Measurements from ENCODE around the gene CDYL2. TPM values are rescaled to one million over a fixed set of nuclear protein-coding genes. Genes with fewer than 3 reads are reported as not detected.

Gene CDYL2
- total and polyA plus RNA-seq, 2 donors (not counting 3 experiments of a cell fraction or from before 2014, with no cell fraction given), result 7.1 to 71.3 TPM

- no peaks in the 10 kb centered on the region for H3K9me3 ChIP-seq (replicated peaks; ENCODE audit: control insufficient read depth, insufficient read depth, low read length)
- H3K27me3 ChIP-seq (ENCODE audit: control insufficient read depth in 2 of 2, insufficient read depth in 2 of 2, low read length in 2 of 2), result no peaks in the 10 kb centered on the region
- no peak overlapping the region for H3K4me2 ChIP-seq (ENCODE audit: insufficient read depth, low read length)
- FAIRE-seq, result no peak
- no peak overlapping the region for H3K4me3 ChIP-seq (replicated peaks in 1 of 3; ENCODE audit: insufficient read depth in 1 of 3, low read depth in 1 of 3, low read length in 3 of 3)
- no peak for DNase-seq (ENCODE audit: low read depth, low spot score)
- no peaks in the 10 kb centered on the region for H3K9me1 ChIP-seq (replicated peaks; ENCODE audit: control insufficient read depth, extremely low read depth, insufficient read depth, low read length)
- H2AFZ ChIP-seq (ENCODE audit: low read depth, low read length), result no peak overlapping the region
- no peaks in the 10 kb centered on the region for H3K4me1 ChIP-seq (ENCODE audit: control insufficient read depth, extremely low read depth, insufficient read depth, low read length)
- peaks cover 80% of the 10 kb centered on the region for H3K79me2 ChIP-seq (ENCODE audit: control insufficient read depth, insufficient read depth, low read length)
- H3K9ac ChIP-seq (replicated peaks; ENCODE audit: extremely low read depth, insufficient read depth, low read length), result no peak overlapping the region
- H4K20me1 ChIP-seq (replicated peaks; ENCODE audit: control insufficient read depth, extremely low read depth, insufficient read depth, low read length), result peaks cover 3% of the 10 kb centered on the region
- dilution Hi-C loops (cut with MboI; ENCODE audit: extremely low pct_ligation_motif_present, low sequenced_read_pairs), result no loop called here
- BruUV-seq (replicated peaks), result no TSS peak
- no peak for TF ChIP-seq JUN (IDR thresholded peaks at IDR 0.05; ENCODE audit: borderline replicate concordance, insufficient read depth, insufficient read length, low read depth)
- TF ChIP-seq FOS (IDR thresholded peaks at IDR 0.05; ENCODE audit: borderline replicate concordance, insufficient read depth, low read length), result peak; percentile 24
- ChIA-PET CTCF (interaction anchor here (1.9 kb wide), 1 partner anchor 155 kb away, joined by 4 read pairs; no protein-coding TSS in a partner anchor), POLR2A (no interaction called here)
- intact Hi-C loops (cut with micrococcal nuclease), result no loop called here
- H3K36me3 ChIP-seq (ENCODE audit: control insufficient read depth in 2 of 2, extremely low read depth in 1 of 2, insufficient read depth in 2 of 2, low read length in 2 of 2), result peaks cover 0 to 2% of the 10 kb centered on the region in 2 experiments
- H3K27ac ChIP-seq (ENCODE audit: insufficient read depth, low read depth, low read length), result no peak overlapping the region
These were observed 121.9 kb downstream of the CDYL2 start for GRCh38 chr16:80682421-80683070.

DNA sequence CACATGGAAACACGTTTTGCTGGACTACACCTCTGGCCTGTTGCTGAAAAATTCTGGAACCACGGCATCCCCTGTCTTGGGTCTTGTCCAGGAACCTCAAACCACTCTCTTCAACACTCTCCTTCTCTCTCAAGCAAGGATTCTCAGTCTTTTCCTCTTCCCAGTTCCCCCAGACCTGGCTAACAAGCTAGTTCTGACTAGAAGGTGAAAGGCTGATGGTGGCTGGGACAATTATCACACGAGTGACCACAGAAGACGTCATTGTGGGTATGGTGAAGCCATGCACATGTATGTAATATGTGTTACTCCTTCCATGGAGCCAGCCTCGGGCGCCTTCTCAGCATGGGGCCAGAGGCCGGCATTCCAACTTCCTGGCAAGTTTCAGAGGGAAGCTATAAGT, 123.0 kb downstream of the CDYL2 start:
- no TSS peak for BruUV-seq (replicated peaks)
- Histone ChIP-seq H3K9ac (replicated peaks; ENCODE audit: extremely low read depth, insufficient read depth, low read length) (no peak overlapping the region), H3K9me1 (replicated peaks; ENCODE audit: control insufficient read depth, extremely low read depth, insufficient read depth, low read length) (no peaks in the 10 kb centered on the region), H3K79me2 (ENCODE audit: control insufficient read depth, insufficient read depth, low read length) (peaks cover 77% of the 10 kb centered on the region), H3K4me2 (ENCODE audit: insufficient read depth, low read length) (no peak overlapping the region), H3K27ac (ENCODE audit: insufficient read depth, low read depth, low read length) (no peak overlapping the region), H3K9me3 (replicated peaks; ENCODE audit: control insufficient read depth, insufficient read depth, low read length) (no peaks in the 10 kb centered on the region), H3K4me3 (replicated peaks in 1 of 3; ENCODE audit: insufficient read depth in 1 of 3, low read depth in 1 of 3, low read length in 3 of 3) (no peak overlapping the region), H3K4me1 (ENCODE audit: control insufficient read depth, extremely low read depth, insufficient read depth, low read length) (no peaks in the 10 kb centered on the region), H4K20me1 (replicated peaks; ENCODE audit: control insufficient read depth, extremely low read depth, insufficient read depth, low read length) (peaks cover 3% of the 10 kb centered on the region), H3K36me3 (ENCODE audit: control insufficient read depth in 2 of 2, extremely low read depth in 1 of 2, insufficient read depth in 2 of 2, low read length in 2 of 2) (peaks cover 0 to 2% of the 10 kb centered on the region in 2 experiments), H2AFZ (ENCODE audit: low read depth, low read length) (no peak overlapping the region), H3K27me3 (ENCODE audit: control insufficient read depth in 2 of 2, insufficient read depth in 2 of 2, low read length in 2 of 2) (no peaks in the 10 kb centered on the region)
- FAIRE-seq, result no peak
- no peak for TF ChIP-seq POLR2A (IDR thresholded peaks at IDR 0.05; ENCODE audit: low read depth, low read length)
- no peak for TF ChIP-seq FOS (IDR thresholded peaks at IDR 0.05; ENCODE audit: borderline replicate concordance, insufficient read depth, low read length)
- TF ChIP-seq EZH2 (IDR thresholded peaks at IDR 0.05; ENCODE audit: borderline replicate concordance, low read depth, low read length, severe bottlenecking), result no peak
- TF ChIP-seq, protein P1, sequence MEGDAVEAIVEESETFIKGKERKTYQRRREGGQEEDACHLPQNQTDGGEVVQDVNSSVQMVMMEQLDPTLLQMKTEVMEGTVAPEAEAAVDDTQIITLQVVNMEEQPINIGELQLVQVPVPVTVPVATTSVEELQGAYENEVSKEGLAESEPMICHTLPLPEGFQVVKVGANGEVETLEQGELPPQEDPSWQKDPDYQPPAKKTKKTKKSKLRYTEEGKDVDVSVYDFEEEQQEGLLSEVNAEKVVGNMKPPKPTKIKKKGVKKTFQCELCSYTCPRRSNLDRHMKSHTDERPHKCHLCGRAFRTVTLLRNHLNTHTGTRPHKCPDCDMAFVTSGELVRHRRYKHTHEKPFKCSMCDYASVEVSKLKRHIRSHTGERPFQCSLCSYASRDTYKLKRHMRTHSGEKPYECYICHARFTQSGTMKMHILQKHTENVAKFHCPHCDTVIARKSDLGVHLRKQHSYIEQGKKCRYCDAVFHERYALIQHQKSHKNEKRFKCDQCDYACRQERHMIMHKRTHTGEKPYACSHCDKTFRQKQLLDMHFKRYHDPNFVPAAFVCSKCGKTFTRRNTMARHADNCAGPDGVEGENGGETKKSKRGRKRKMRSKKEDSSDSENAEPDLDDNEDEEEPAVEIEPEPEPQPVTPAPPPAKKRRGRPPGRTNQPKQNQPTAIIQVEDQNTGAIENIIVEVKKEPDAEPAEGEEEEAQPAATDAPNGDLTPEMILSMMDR (IDR thresholded peaks at IDR 0.05; ENCODE audit: extremely low read depth in 1 of 2, insufficient read depth in 1 of 2, low read depth in 1 of 2, low read length in 2 of 2), result no peak
- TF ChIP-seq MAX (IDR thresholded peaks at IDR 0.05; ENCODE audit: insufficient read depth, insufficient read length), result no peak
- TF ChIP-seq JUN (IDR thresholded peaks at IDR 0.05; ENCODE audit: borderline replicate concordance, insufficient read depth, insufficient read length, low read depth), result no peak
- TF ChIP-seq MYC (IDR thresholded peaks at IDR 0.05; ENCODE audit: low read depth, low read length), result no peak
- ChIA-PET POLR2A (no interaction called here), CTCF (interaction anchor here (0.7 to 1.9 kb wide), 2 partner anchors 131 to 154 kb away, joined by 3 to 4 read pairs; no protein-coding TSS in a partner anchor)
- dilution Hi-C loops (cut with MboI; ENCODE audit: extremely low pct_ligation_motif_present, low sequenced_read_pairs), result no loop called here
- intact Hi-C loops (cut with micrococcal nuclease), result no loop called here
- DNase-seq (ENCODE audit: low read depth, low spot score), result no peak
